Measurements from ENCODE around the gene SORCS2.
A peak's percentile ranks its signal among the peaks of the same experiment; 100 is the strongest.

The SORCS2 gene

GRCh38 chr4:7636240-7636508 lies 443.8 kb downstream of the SORCS2 start:
- DNase-seq (ENCODE audit: extremely low spot score, insufficient read length, low read depth) (no peak), FAIRE-seq (no peak)

DNA sequence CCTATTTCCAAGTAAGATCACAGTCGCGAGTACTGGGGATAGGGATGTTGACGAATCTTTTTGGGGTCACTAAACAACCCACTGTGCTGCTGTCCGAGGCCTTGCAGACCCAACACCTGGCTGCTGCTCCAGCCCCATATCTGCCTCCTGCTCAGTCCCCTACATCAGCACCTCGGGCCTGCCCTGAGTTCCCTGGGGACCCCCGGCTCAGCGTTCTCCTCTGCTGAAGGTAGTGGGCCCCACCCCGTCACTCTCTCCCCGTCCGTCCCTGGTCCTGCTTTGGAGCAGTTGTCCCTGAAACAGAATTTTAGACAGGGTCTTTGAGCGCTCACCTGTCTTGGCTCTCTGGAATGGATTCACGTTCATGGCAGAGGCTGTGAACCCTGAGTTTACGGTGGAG lies 444.8 kb downstream of the SORCS2 start:
- FAIRE-seq: no peak
- DNase-seq (ENCODE audit: extremely low spot score, insufficient read length, low read depth): no peak

GRCh38 chr4:7637971-7638370 lies 445.6 kb downstream of the SORCS2 start:
- DNase-seq (ENCODE audit: extremely low spot score, insufficient read length, low read depth) (no peak), FAIRE-seq (no peak)

- no peak for FAIRE-seq
Measured at GRCh38 chr4:7638489-7638888, 446.2 kb downstream of the SORCS2 start.

DNA sequence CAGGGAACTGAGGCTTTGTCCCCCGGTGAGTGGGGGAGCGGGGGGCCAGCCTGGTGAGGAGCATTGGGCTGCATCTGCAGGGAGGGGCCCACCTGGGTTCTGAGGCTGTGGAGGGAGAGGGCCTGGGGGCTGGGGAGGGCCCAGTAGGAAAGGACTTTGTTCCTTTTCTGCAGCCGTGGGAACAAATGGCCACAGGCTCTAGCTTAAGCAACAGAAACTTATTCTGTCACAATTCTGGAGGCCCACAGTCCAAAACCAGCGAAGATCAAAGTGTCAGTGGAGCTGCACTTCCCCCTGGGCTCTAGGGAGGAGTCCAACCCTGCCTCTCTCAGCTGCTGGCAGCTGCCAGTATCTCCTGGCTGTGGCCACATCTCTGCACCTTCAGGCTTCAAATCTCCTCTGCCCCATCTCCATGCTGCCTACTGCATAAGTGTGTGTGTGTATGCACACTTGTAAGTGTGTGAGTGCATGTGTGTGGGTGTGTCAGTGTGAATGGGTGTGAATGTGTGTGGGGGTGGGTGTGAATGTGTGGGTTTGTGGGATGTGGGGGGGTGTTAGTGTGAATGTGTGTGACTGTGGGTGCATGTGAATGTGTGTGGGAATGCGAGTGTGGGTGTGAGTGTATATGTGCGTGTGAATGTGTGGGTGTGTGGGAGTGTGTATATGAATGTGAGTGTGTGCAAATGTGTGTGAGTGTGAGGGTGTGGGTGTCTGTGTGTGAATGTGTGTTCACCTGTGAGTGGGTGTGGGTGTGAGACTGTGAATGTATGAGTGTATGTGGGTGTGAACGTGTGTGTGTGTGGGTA lies 446.8 kb downstream of the SORCS2 start:
- DNase-seq (ENCODE audit: extremely low spot score, insufficient read length, low read depth) (no peak), FAIRE-seq (no peak)

More at GRCh38 chr4:7638489-7638888, 446.2 kb downstream of the SORCS2 start:
- DNase-seq (ENCODE audit: extremely low spot score, insufficient read length, low read depth): no peak

GRCh38 chr4:7640136-7640535 lies 447.8 kb downstream of the SORCS2 start:
- FAIRE-seq (no peak), DNase-seq (ENCODE audit: extremely low spot score, insufficient read length, low read depth) (no peak)

DNA sequence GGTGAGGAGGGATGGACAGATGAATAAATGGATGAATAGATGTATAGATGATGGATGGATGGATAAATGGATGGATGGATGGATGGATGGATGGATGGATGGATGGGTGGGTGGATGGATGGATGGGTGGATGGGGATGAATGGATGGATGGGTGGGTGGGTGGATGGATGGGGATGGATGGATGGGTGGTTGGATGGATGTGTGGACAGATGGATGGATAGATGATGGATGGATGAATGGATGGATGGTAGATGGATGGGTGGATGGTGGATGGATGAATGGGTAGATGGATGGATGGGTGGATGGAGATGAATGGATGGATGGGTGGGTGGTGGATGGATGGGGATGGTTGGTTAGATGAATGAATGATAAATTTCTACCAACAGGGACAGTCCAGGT lies 449.4 kb downstream of the SORCS2 start:
- FAIRE-seq (no peak), DNase-seq (ENCODE audit: extremely low spot score, insufficient read length, low read depth) (no peak)

- DNase-seq (ENCODE audit: extremely low spot score, insufficient read length, low read depth): no peak
- FAIRE-seq: no peak
Measured at GRCh38 chr4:7642741-7643458, 450.6 kb downstream of the SORCS2 start.

GRCh38 chr4:7645158-7645557 lies 452.8 kb downstream of the SORCS2 start:
- FAIRE-seq (no peak), DNase-seq (ENCODE audit: extremely low spot score, insufficient read length, low read depth) (no peak)

DNA sequence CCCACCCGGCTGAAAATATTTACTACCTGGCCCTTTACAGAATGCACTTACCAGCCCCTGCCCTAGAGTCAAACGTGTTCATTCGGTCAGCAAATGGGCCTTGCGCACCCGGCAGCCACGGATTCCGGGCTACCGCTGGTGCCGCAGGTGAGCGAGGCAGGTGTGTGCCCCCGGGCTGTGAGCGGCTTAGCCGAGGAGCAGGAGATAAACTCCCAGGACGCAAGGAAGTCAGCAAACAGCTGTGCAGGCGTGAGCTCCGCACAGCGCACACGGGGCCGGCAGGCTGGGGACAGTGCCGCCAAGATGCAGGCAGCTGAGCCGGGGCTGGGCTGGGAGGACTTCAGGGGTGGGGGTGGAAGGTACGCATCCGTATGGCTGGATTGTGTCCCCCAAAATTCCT lies 453.6 kb downstream of the SORCS2 start:
- DNase-seq (ENCODE audit: extremely low spot score, insufficient read length, low read depth) (no peak), FAIRE-seq (no peak)

- no peak for DNase-seq (ENCODE audit: extremely low spot score, insufficient read length, low read depth)
- no peak for FAIRE-seq
Measured at GRCh38 chr4:7646384-7647061, 454.2 kb downstream of the SORCS2 start.

DNA sequence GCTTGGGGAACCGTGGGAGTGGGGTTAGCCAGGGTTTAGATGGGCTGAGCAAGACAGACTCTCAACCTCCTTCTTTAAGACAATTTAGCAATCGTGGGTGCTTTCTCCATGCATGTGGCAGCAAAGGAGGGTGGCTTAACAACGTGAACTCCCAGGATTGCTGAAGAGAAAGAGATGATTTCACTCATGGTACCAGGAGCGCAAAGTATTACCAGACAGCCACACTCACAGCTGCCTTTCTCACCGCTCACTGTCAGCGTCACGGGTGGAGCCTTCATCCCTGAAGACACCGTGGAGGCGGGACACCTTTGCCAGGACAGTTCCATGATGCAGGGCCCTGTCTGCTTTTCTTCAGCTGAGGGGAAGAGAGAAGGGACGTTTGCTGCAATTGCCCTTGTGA lies 454.8 kb downstream of the SORCS2 start:
- DNase-seq (ENCODE audit: extremely low spot score, insufficient read length, low read depth) (no peak), FAIRE-seq (no peak)

DNA sequence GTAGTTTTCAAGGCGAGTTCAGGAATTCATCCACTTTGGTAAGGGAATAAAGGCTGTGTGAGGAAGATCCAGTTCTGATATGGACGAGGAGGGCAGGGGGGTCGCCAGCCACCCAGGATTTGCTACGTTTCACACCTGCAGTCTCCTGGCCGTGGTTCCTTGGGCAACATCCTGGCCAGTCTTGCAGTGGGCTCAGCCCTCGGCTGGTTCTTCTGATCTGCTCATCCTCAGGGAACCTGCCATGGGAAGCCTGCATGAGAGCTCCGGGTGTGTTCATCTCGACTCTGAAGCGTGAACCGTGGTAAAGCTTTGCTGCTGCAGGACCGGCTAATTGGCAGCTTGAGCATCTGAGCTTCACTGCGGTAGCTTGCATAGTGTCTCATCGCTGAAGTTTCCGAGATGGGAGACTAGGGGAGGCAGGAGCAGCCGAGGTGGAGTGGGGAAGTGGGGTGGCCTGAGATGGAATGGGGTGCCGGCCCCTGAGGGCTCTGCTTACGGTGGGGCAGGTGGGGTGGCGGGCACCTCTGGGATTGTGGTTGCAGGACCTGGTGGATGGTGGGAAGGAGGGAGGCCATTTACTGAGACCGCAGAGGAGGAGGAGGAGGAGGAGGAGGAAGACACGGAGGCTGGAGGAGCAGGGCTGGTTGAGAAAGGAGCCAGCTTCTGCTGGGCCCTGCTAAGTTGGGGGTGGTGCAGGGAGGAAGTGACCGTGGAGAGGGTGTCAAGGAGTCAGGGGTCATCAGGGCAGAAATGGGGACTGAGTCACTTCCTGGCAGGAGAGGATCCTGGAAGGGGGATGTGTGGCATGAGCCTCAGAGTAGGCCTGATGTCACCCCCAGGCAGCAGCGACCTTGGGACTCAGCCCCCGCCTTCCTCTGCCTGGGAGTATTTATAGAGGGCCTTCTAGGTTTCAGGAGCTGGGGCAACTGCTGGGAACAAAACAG lies 455.5 kb downstream of the SORCS2 start:
- DNase-seq (ENCODE audit: extremely low spot score, insufficient read length, low read depth): no peak
- no peak for FAIRE-seq

DNA sequence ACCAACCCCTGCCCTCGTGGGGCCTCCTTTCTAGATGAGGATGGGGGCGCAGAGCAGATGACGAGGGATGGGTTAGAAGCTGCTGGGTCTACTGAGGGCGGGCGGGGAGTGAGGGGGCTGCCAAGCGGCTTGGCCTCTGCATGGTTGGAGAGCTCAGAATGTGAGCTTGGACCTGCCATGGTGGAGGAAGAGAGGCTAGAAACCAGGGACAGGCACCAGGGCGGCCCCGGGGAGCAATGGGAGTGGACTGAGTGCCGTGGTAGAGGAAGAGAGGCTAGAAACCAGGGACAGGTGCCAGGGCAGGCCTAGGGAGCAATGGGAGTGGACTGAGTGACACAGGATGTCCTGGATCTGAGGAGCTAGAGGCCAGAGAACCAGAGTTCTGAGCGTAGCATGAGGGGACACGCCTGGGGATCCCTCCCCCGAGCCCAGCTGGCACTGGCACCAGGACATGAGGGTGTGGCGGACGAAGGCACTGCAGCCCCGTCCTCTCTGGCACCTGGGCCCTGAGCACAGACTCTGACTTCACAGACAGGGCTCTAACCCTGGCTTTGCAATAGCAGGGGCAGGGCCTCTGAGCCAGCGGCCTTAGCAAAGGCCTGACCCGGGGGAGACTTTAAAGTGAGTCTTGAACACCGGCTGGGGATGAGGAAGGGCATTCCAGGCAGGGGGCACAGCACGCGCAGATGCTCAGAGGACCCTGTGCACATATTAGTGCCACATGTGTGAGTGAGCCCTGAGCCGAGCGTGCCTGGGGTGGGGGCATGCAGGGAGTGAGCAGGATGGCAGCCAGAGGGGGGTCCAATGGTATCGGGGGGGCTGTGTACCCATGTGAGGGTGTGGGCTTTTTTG lies 456.4 kb downstream of the SORCS2 start:
- DNase-seq (ENCODE audit: extremely low spot score, insufficient read length, low read depth) (no peak), FAIRE-seq (no peak)

- FAIRE-seq (no peak), DNase-seq (ENCODE audit: extremely low spot score, insufficient read length, low read depth) (no peak)
Measured at GRCh38 chr4:7649411-7649740, 457.0 kb downstream of the SORCS2 start.

- peak; percentile 7 for DNase-seq (ENCODE audit: extremely low spot score, insufficient read length, low read depth)
- no peak for FAIRE-seq
Measured at GRCh38 chr4:7649741-7650531, 457.6 kb downstream of the SORCS2 start.

DNA sequence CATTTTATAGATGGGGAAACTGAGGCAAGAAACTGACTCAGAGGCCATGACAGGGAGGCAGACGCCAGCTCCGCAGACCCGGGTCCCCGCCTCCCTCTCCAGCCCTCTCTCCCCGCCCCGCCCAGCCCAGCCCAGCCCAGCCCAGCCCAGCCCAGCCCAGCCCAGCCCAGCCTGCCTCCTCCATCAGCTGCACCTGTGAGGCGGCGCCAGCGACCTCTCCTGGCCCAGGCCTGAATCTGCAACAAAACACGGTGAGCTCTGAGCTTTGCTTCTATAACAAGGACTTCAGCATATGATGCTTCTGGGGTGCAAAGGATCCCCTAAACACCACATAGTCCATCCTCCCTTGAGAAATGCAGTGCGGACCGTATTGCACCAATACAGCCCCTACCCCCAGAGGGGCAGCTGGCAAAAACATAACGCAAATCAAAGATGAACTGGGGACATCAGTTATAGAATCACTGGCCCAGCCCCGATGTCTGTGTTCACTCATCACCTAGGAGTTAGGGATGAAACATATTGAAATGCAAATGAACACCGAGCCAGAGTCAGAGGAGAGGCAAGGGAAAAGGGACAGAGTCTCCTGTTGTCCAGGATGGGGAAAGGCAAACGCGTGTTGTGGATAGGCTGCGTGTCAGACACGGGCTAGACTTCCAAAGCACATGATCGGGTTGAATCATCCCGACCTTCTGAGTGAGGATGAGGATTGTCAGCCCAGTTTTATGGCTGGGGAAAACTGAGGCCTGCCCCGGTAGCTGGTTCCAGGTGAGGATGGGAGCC lies 458.5 kb downstream of the SORCS2 start:
- no peak for FAIRE-seq
- DNase-seq (ENCODE audit: extremely low spot score, insufficient read length, low read depth): no peak

DNA sequence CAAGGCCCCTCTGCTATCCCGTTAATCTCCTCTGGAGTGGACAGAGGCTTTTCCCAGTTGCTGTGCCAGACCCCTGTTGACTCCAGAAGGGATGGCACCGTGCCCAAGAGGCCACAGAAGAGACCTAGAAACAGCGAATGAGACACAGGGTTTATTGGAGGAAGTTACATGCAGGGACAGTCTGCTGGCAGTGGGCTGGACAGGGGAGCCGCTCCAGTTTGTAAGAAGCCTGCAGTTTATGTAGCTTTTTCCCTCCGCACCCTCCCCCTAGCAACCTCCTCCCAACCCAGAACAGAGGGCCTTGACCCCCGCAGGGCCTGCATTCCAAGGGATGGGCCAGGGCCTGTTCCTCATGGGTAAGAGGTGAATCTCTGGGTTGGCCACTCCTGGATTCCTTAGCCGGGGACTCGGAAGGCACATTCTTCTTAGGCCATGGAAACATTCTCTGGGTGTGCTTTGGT lies 459.2 kb downstream of the SORCS2 start:
- FAIRE-seq: no peak
- DNase-seq (ENCODE audit: extremely low spot score, insufficient read length, low read depth): no peak
